GM21619 (cell line): ENCODE data around the gene TBCB.
"Not testable (repeated sequence)": the region's sequence is repeated elsewhere in the genome, so short reads cannot be mapped to it uniquely, and the experiment has no call there.

Experiments
- ATAC-seq: cut with Tn5 transposase; IDR thresholded peaks from one replicate; pipeline ENCODE4 v1.9.1; 2021; ENCODE audit not compliant: unreplicated experiment

TBCB gene

DNA sequence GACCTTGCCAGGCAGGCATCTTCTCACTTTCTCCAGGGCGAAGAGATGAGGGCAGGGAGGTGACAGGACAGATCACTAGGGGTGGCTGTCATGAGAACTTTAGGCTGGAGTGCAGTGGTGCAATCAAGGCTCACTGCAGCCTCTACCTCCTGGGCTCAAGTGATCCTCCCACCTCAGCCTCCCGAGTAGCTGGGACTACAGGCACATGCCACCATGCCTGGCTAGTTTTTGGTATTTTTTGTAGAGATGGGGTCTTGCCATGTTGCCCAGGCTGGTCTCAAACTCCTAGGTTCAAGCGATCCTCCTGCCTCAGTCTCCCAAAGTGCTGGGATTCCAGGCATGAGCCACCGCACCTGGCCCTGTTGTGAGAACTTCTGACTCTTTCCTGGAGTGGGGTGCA, 19.6 kb downstream of the TBCB start:
- ATAC-seq, result not testable (repeated sequence)

GRCh38 chr19:36136964-36137686, 21.9 kb downstream of the TBCB start:
- ATAC-seq, result no peak

DNA sequence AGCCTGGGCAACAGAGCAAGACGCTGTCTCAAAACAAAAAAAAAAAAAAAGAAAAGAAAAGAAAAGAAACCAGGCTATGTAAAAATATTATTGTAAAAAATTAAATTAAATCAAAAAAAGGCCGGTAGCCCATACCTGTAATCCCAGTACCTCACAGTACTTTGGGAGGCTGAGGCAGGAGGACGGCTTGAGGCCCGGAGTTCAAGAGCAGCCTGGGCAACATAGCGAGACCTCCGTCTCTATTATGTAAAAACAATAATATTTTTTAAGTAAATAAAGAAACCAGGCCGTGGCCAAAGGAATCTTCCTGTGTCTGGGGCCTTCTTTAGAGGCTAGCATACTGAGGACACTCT, 23.8 kb downstream of the TBCB start:
- ATAC-seq, result no peak

DNA sequence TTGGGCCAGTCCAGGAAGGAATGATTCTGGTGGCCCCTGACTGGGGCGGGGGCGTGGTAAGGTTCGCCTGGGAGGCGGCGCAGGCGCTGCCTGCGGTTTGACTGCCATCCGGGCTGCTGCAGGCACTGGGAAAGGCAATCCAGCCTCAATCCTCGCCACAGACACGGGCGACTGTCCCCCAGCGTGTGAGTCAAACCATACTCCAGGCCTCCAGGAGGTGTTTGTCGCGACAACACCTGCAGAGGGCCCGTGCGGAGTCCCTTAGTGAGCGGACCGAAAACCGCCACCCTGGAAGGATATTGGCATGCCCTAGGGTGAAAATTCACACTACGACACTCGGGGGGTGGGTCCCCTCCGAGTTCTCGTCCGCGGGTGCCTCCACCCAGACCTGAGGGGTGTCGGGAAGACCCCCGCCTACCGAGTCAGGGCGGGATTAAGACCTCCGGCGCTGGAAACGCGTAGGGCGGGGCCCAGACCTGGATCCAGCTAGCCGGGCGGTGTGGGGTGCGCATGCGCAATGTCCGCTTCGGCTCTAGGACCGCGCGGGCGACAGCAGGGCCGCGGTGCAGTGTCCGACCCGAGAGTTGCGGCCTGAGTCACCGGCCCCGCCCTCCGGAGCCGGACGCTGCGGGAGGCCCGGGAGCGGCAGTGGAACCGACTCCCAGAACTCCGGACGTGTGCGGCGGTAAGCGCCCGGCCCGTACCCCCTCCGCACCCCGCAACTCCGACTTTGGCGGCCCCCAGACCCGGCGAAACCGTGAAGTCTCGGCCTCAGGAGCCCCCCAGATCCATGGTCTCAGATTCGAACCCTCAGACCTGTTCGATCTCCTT, 24.4 kb downstream of the TBCB start, which contains the start of gene CAPNS1:
CAPNS1 (plus strand) TSS at position 594 of the 831 bp plus-strand sequence. CDS start 946 bp downstream, outside the sequence.
- peak; percentile 74 for ATAC-seq

DNA sequence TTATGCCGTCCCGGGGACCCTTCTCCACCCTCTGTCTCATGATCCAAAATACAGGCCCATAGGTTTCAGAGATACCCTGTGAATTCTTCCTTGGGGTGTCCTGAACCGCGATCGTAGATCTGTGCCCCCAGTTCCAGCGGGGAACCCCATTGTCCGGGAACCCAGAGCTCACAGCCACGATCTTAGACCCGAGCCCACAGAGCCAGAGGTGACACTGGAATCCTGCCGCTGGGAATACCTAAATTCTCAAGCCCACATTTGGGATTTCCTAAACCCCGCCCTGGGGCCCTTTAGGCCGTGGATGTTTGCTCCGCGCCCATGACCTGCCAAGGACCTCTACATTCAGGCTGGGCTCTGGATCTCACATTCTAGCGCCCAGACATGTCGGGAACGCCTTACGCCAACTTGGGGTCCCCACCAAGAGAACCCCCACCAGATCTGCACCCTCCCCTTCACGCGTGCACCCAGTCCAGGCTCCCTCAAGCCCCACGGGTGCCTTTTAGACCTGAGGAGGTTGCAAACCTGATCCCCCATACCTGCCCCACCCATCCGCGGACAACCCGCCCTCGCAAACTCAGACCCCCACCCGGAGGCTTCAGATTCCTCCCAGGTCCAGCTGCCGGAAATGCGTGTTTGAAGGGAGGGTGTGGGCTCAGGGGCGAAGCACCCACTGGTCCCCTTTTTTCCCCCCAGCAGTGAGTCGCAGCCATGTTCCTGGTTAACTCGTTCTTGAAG, 25.2 kb downstream of the TBCB start:
- ATAC-seq, result peak; percentile 20

GRCh38 chr19:36141039-36141927, 26.0 kb downstream of the TBCB start:
- peak; percentile 39 for ATAC-seq

DNA sequence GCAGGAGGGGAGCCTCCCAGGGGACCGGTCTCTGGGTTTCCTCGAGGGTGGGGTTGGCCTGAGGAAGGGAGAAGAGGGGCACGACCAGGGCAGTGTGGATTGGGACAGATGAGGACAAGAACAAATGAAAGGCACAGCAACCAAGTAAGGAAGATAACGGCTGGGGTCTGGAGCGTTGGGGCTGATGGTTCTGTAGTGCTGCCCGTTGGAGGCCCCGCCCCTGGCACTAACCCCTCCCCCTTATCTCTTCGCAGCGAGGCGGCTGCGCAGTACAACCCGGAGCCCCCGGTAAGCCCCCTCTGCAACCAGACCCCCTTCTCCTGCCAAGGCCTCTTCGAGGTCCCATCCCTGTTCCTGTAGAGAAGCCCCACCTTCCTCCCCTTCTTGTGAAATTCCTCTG, 26.8 kb downstream of the TBCB start:
- no peak for ATAC-seq

DNA sequence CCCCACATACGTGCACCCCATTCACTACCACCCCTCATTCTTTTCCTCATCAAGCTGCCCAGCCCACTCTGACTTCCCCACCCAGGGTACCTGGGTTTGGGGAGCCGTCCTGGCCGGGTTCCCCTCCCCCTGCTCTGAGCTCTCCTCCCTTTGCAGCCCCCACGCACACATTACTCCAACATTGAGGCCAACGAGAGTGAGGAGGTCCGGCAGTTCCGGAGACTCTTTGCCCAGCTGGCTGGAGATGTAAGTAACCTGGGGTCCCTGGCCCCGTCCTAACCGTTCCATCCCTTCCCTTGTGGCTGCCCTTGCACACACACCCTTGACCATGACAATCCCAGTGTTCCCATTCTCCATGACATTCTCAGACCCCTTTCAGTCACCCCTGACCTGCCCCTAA, 27.2 kb downstream of the TBCB start:
- no peak for ATAC-seq

DNA sequence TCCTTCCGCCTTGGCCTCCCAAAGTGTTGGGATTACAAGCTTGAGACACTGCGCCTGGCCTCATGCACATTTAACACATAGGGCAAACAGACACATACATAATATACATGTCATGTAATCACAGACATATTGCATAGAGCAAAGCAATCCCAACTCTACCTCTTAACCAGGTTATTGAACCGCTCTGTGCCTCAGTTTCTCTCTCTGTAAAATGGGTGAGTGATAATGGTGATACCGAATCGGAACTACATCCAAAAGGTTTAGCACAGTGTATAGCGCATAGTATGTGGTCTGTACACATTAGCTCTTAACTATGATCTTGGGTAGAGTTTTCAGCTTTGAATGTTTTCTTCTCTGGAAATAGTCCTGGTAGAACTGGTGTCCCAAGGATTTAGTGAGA, 29.4 kb downstream of the TBCB start:
- no peak for ATAC-seq

DNA sequence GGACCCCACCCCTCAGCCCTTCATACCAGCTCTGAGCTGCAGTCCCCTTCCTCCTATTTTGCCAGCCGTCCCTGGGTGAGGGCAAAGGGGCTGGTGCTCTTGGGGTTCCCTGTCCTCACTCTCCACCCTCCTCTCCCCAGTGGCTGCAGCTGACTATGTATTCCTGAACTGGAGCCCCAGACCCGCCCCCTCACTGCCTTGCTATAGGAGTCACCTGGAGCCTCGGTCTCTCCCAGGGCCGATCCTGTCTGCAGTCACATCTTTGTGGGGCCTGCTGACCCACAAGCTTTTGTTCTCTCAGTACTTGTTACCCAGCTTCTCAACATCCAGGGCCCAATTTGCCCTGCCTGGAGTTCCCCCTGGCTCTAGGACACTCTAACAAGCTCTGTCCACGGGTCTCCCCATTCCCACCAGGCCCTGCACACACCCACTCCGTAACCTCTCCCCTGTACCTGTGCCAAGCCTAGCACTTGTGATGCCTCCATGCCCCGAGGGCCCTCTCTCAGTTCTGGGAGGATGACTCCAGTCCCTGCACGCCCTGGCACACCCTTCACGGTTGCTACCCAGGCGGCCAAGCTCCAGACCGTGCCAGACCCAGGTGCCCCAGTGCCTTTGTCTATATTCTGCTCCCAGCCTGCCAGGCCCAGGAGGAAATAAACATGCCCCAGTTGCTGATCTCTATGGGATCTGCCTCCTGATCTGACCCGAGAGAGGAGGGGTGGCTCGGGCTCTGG, 34.6 kb downstream of the TBCB start:
- no peak for ATAC-seq

DNA sequence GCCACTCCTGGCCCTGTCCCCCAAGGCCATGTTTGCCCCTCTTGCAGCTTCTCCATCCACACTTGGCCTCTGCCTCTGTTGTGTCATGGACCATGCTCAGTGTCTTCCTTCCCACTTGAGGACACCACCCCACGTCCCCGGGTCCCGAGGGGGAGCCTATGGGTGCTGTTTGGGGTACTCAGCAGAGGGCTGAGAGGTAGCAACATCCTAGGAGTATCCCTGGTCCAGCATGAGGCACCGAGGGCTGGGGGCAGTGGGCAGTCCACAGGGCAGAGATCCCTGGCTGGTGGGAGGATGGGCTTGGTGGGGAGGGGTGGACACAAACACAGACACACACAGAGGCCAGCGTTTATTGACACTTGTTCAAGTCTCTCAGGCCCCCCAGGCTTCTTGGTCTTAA, 35.3 kb downstream of the TBCB start:
- ATAC-seq, result no peak

DNA sequence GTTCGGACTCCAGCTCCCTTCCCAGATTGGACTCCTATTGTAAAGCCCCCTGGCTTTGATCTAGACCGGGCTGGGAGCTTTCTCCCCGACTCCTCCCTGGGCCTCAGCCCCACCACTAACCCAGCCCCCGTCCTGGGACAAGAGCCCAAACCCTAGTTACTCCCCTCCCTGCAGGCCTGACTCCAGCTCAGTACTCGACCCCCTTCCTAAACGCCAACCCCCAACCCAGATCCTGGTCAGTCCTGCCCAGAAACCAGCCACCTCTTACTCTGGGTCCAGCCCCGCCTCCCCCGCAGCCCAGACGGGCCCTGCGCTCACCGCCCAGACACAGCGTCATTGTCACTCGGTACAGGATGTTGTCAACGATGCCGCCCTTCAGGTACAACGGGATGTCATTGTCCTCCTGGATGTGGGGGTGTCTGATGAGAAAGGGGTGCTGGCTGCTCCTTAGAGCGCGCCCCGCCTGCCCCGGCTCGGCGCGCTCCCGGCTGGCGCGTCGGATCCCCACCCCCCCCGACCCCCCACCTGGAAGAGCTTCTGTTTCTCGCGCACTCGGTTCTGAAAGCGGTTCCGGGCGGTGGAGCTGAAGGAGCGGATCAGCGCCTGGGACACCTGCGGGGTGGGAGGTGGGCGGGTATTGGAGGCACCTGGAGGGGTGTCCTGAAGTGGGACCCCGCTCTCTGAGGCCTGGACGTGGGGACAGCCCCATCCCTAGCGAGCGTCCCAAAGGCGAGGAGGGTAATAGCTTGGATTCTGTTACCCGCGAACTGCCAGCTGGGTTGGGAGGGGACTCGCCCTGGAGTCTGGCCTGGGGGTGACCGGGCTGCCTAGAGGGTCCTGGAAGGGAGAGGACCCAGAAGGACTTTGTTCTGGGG, 36.1 kb downstream of the TBCB start:
- ATAC-seq, result no peak

DNA sequence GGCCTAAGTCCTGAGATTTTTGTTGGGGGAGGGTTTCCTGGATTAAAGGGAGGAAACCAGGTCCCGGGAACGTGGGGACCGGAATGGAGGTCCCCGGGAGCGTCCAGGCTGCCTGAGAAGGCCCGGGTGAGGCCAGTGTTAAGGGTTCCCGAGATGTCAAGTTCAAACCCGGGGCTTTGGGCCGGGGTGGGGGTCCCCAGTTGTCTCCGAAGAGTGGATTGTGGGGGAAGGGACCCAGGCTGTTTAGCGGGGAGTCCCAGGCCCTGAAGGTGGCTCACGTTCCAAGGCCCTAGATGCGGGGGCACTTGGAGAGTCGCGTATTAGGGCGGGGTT, 36.7 kb downstream of the TBCB start:
- ATAC-seq, result no peak

GRCh38 chr19:36152352-36153091, 37.3 kb downstream of the TBCB start, which contains the start of gene COX7A1:
Gene COX7A1 (minus strand): TSS chr19:36152447. CDS start chr19:36152407, 40 bp downstream.
- ATAC-seq, result no peak

- no peak for ATAC-seq
Observed at GRCh38 chr19:36153126-36153525, 37.9 kb downstream of the TBCB start.

DNA sequence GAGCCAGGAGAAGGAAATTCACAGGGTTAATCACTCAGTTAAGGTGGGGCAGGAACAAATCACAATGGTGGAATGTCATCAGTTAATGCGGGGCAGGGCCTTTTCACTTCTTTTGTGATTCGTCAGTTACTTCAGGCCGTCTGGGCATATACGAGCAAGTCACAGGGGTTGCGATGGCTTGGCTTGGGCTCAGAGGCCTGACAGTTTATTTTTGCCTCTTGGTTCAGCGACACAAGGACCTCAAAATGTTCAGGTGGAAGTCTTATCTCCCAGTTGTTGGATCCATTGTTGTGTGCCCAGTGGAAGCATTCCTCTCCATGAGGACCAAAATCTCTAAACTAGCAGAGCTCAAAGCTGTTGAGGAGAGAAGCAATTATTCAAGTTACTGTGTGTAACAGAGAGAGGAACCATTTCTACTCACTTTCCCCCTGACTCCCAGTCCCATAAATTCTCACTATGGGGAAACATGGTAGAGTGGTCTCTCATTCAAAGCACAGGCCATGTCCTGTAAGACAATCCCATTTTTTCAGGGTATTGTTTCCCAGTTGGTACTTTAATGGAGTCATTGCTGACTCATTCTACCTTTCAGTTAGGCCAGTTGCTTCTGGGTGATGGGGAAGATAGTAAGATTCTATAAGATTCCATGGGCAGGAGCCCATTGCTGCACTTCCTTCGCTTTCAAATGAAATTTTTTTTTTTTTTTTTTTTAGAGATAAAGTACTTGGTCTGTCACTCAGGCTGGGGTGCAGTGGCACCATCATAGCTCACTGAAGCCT, 45.7 kb downstream of the TBCB start:
- ATAC-seq, result no peak

- no peak for ATAC-seq
Observed at GRCh38 chr19:36163813-36164212, 48.5 kb downstream of the TBCB start.
